Measurements from ENCODE around the gene RIC3. TPM values are rescaled to one million over a fixed set of nuclear protein-coding genes. Genes with fewer than 3 reads are reported as not detected.

The RIC3 gene
- total and polyA plus RNA-seq, 2 donors (not counting 3 experiments of a cell fraction or from before 2014, with no cell fraction given) = not detected

DNA sequence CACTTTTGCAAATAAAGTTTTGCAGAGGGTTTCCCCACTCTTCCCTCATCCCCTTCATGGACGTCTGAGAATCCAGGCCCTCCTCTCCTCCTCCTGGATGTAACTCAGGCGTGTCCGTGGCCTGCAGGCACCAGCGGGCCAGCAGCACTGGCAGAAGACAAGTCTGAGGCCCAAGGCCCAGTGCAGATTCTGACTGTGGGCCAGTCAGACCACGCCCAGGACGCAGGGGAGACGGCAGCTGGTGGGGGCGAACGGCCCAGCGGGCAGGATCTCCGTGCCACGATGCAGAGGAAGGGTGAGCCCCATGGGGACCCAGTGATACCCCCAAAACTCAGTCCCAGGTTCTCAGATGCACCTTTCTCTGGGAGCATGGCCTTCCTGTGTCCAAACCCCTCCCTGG lies 73.5 kb downstream of the RIC3 start:
- no peak overlapping the region for H3K9ac ChIP-seq (replicated peaks; ENCODE audit: extremely low read depth, insufficient read depth, low read length)
- no peak overlapping the region for H3K4me2 ChIP-seq (ENCODE audit: insufficient read depth, low read length)
- H3K4me3 ChIP-seq (replicated peaks in 1 of 3; ENCODE audit: insufficient read depth in 1 of 3, low read depth in 1 of 3, low read length in 3 of 3) = no peak overlapping the region
- H3K79me2 ChIP-seq (ENCODE audit: control insufficient read depth, insufficient read depth, low read length) = no peaks in the 10 kb centered on the region
- H3K27ac ChIP-seq (ENCODE audit: insufficient read depth, low read depth, low read length) = no peak overlapping the region
- H2AFZ ChIP-seq (ENCODE audit: low read depth, low read length) = no peak overlapping the region
- ChIA-PET CTCF (interaction anchor here (1.4 to 20.3 kb wide), 3 partner anchors 24 to 88 kb away, joined by 3 to 822 read pairs (median 528); no protein-coding TSS in a partner anchor), POLR2A (no interaction called here)
- H3K9me1 ChIP-seq (replicated peaks; ENCODE audit: control insufficient read depth, extremely low read depth, insufficient read depth, low read length) = no peaks in the 10 kb centered on the region
- DNase-seq (ENCODE audit: low read depth, low spot score) (no peak), FAIRE-seq (no peak)
- no peaks in the 10 kb centered on the region for H3K4me1 ChIP-seq (ENCODE audit: control insufficient read depth, extremely low read depth, insufficient read depth, low read length)
- no peaks in the 10 kb centered on the region for H3K9me3 ChIP-seq (replicated peaks; ENCODE audit: control insufficient read depth, insufficient read depth, low read length)
- no TSS peak for BruUV-seq (replicated peaks)
- no peaks in the 10 kb centered on the region for H3K36me3 ChIP-seq (ENCODE audit: control insufficient read depth in 2 of 2, extremely low read depth in 1 of 2, insufficient read depth in 2 of 2, low read length in 2 of 2)
- no peaks in the 10 kb centered on the region for H3K27me3 ChIP-seq (ENCODE audit: control insufficient read depth in 2 of 2, insufficient read depth in 2 of 2, low read length in 2 of 2)
- intact Hi-C loops (cut with micrococcal nuclease) (loop anchor here (10.0 kb wide), 1 partner anchor 401 kb away; no protein-coding TSS in a partner anchor), dilution Hi-C loops (cut with MboI; ENCODE audit: extremely low pct_ligation_motif_present, low sequenced_read_pairs) (no loop called here)
- H4K20me1 ChIP-seq (replicated peaks; ENCODE audit: control insufficient read depth, extremely low read depth, insufficient read depth, low read length) = no peaks in the 10 kb centered on the region
- TF ChIP-seq EZH2 (IDR thresholded peaks at IDR 0.05; ENCODE audit: borderline replicate concordance, low read depth, low read length, severe bottlenecking) = no peak

DNA sequence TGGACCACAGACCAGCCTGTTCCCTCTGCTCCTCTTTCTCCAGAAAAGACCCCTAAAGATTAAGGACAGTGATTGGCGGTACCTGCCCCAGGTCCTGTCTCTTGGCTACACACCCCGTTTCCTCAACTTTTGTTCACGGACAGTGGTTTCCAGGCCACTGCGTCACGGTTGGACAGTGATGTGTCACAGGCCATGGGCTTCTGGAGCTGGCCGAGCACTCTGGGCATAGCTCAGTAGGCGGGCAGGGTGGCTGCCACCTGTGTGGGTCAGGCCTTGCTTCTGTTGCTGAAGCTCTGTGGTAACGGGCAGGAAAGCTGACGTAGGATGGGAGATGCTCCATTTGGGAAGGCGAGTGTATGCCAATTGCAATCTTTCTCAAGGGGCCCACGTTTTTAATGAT lies 74.2 kb downstream of the RIC3 start:
- ChIA-PET CTCF (interaction anchor here (1.3 to 20.3 kb wide), 4 partner anchors 13 to 87 kb away, joined by 3 to 822 read pairs (median 284); partner anchors contain the start of gene TUB), POLR2A (no interaction called here)
- dilution Hi-C loops (cut with MboI; ENCODE audit: extremely low pct_ligation_motif_present, low sequenced_read_pairs) = no loop called here
- TF ChIP-seq FOS (IDR thresholded peaks at IDR 0.05; ENCODE audit: borderline replicate concordance, insufficient read depth, low read length) (no peak), MYC (IDR thresholded peaks at IDR 0.05; ENCODE audit: low read depth, low read length) (no peak), JUN (IDR thresholded peaks at IDR 0.05; ENCODE audit: borderline replicate concordance, insufficient read depth, insufficient read length, low read depth) (no peak), POLR2AphosphoS5 (IDR thresholded peaks at IDR 0.05; ENCODE audit: insufficient read depth, low read depth, low read length) (no peak), EZH2 (IDR thresholded peaks at IDR 0.05; ENCODE audit: borderline replicate concordance, low read depth, low read length, severe bottlenecking) (no peak), POLR2A (IDR thresholded peaks at IDR 0.05; ENCODE audit: low read depth, low read length) (no peak), GATA2 (IDR thresholded peaks at IDR 0.05; ENCODE audit: insufficient read depth, insufficient read length, low read depth, low read length) (no peak)
- TF ChIP-seq, protein P1, sequence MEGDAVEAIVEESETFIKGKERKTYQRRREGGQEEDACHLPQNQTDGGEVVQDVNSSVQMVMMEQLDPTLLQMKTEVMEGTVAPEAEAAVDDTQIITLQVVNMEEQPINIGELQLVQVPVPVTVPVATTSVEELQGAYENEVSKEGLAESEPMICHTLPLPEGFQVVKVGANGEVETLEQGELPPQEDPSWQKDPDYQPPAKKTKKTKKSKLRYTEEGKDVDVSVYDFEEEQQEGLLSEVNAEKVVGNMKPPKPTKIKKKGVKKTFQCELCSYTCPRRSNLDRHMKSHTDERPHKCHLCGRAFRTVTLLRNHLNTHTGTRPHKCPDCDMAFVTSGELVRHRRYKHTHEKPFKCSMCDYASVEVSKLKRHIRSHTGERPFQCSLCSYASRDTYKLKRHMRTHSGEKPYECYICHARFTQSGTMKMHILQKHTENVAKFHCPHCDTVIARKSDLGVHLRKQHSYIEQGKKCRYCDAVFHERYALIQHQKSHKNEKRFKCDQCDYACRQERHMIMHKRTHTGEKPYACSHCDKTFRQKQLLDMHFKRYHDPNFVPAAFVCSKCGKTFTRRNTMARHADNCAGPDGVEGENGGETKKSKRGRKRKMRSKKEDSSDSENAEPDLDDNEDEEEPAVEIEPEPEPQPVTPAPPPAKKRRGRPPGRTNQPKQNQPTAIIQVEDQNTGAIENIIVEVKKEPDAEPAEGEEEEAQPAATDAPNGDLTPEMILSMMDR (IDR thresholded peaks at IDR 0.05; ENCODE audit: extremely low read depth in 1 of 2, insufficient read depth in 1 of 2, low read depth in 1 of 2, low read length in 2 of 2) = no peak
- TF ChIP-seq, protein P2, sequence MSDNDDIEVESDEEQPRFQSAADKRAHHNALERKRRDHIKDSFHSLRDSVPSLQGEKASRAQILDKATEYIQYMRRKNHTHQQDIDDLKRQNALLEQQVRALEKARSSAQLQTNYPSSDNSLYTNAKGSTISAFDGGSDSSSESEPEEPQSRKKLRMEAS (IDR thresholded peaks at IDR 0.05; ENCODE audit: insufficient read depth, insufficient read length) = no peak
- H3K9ac ChIP-seq (replicated peaks; ENCODE audit: extremely low read depth, insufficient read depth, low read length) = no peak overlapping the region
- no peaks in the 10 kb centered on the region for H3K9me1 ChIP-seq (replicated peaks; ENCODE audit: control insufficient read depth, extremely low read depth, insufficient read depth, low read length)
- H3K4me3 ChIP-seq (replicated peaks in 1 of 3; ENCODE audit: insufficient read depth in 1 of 3, low read depth in 1 of 3, low read length in 3 of 3) = no peak overlapping the region
- DNase-seq (ENCODE audit: low read depth, low spot score) (no peak), FAIRE-seq (no peak)
- no peaks in the 10 kb centered on the region for H3K27me3 ChIP-seq (ENCODE audit: control insufficient read depth in 2 of 2, insufficient read depth in 2 of 2, low read length in 2 of 2)
- H3K79me2 ChIP-seq (ENCODE audit: control insufficient read depth, insufficient read depth, low read length) = no peaks in the 10 kb centered on the region
- no peak overlapping the region for H3K27ac ChIP-seq (ENCODE audit: insufficient read depth, low read depth, low read length)
- no peak overlapping the region for H3K4me2 ChIP-seq (ENCODE audit: insufficient read depth, low read length)
- H2AFZ ChIP-seq (ENCODE audit: low read depth, low read length) = no peak overlapping the region
- BruUV-seq (replicated peaks) = no TSS peak
- H4K20me1 ChIP-seq (replicated peaks; ENCODE audit: control insufficient read depth, extremely low read depth, insufficient read depth, low read length) = no peaks in the 10 kb centered on the region
- no peaks in the 10 kb centered on the region for H3K9me3 ChIP-seq (replicated peaks; ENCODE audit: control insufficient read depth, insufficient read depth, low read length)
- H3K36me3 ChIP-seq (ENCODE audit: control insufficient read depth in 2 of 2, extremely low read depth in 1 of 2, insufficient read depth in 2 of 2, low read length in 2 of 2) = no peaks in the 10 kb centered on the region
- intact Hi-C loops (cut with micrococcal nuclease) = loop anchor here (5.0 to 10.0 kb wide), 2 partner anchors 187 to 400 kb away; no protein-coding TSS in a partner anchor
- H3K4me1 ChIP-seq (ENCODE audit: control insufficient read depth, extremely low read depth, insufficient read depth, low read length) = no peaks in the 10 kb centered on the region
